H1 (cell line): ENCODE data around the gene TCERG1L. TPM values are rescaled to one million over a fixed set of nuclear protein-coding genes. Genes with fewer than 3 reads are reported as not detected.

Source experiments
- MAX ChIP-seq: IDR thresholded peaks from 2 replicates; pipeline ENCODE4 v1.6.1; 2012; ENCODE audit warnings: inconsistent platforms
- SUZ12 ChIP-seq: fragments of 200-600 bp; sonication (generic); IDR thresholded peaks from 2 replicates; pipeline ENCODE4 v1.6.1; 2012; ENCODE audit warnings: mild to moderate bottlenecking, inconsistent platforms, low read length, moderate library complexity, mixed read lengths
- TCF12 ChIP-seq: IDR thresholded peaks from 2 replicates; pipeline ENCODE4 v1.6.1; 2011; ENCODE audit warnings: low read depth, mild to moderate bottlenecking, low read length
- polyA plus RNA-seq, 7 experiments: library from polyadenylated mRNA; depleted of rRNA in 3 of 7; stranded (reverse) in 5 of 7; unstranded in 2 of 7; fragments of >200 nt in 5 of 7; fragments of 200-250 nt in 2 of 7; gene quantifications; 1 replicate in 5 of 7; 2 replicates in 1 of 7; 4 replicates in 1 of 7; pipeline versions ENCODE4 v1.2.1 to v1.2.3, GENCODE V29; 2011 to 2013; ENCODE audit warnings: missing spikeins in 2 of 7, mixed read lengths in 2 of 7
- total RNA-seq: library from RNA; stranded (reverse); fragmentation: NEBNext Ultra II Directional; extraction: Animal tissue kit (Norgen Biotek cat#: 25700); gene quantifications from 2 replicates; pipeline ENCODE4 v1.2.1, GENCODE V29; 2021

The TCERG1L gene
- total and polyA plus RNA-seq, 2 of the 8 experiments (the other 6 are each of a cell fraction or from before 2014, with no cell fraction given) = 3.9 to 6.9 TPM

DNA sequence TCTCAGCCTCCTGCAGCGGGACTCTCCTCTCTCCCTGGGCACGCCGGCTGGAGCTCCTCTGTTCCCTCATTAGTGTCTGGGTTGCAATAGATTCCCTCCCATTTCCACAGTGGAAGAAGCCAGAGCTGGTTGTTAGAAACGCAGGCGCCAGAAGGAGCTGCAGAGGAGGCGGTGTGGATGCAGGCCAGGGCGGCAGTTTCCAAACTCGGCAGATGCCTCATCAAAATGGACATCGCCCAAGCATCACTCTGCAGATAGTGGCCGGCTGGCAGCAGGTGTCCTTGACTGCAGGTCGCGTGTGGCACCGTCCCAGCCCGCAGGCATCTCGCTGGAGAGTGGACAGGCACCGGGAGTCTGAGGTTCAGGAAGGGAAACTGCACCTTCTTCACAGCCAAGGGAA, 201.8 kb downstream of the TCERG1L start (continued):
- TF ChIP-seq MAX (no peak), SUZ12 (no peak), TCF12 (no peak)
